ENCODE measurements around the gene DBNL. TPM values are rescaled to one million over a fixed set of nuclear protein-coding genes. Genes with fewer than 3 reads are reported as not detected.

DBNL gene
- polyA plus RNA-seq, 3 donors = 228 to 321 (median 304) TPM

DNA sequence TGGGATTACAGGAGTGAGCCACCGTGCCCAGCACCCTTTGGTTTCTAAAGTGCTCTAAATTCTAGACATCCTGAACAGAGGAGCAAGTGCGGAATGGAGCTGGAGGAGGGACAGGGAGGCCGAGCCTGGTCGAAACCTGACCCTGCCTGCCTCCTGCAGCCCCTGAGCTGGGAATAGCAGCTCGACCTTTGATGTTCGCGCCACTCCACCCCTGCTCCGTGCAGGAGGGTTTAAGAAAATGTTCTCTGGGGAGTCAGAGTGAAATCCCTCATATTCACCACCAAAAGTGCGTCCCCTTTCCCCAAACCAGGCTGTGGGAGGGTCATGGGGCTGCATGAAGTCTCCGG lies 19.0 kb downstream of the DBNL start:
- Mint-ChIP-seq H3K36me3 (peaks cover 35 to 37% of the 10 kb centered on the region in 2 donors), H3K27me3 (ENCODE audit: low read depth in 3 of 3) (peaks cover 2 to 22% (median 6%) of the 10 kb centered on the region in 3 donors), H3K4me3 (no peak overlapping the region), H3K9me3 (peaks cover 0 to 1% (median 0%) of the 10 kb centered on the region in 7 donors), H3K27ac (peak overlapping the region in 2 of 7 donors; percentile 17 to 35), H3K4me1 (peaks cover 12% of the 10 kb centered on the region)
- TF ChIP-seq, protein P1, sequence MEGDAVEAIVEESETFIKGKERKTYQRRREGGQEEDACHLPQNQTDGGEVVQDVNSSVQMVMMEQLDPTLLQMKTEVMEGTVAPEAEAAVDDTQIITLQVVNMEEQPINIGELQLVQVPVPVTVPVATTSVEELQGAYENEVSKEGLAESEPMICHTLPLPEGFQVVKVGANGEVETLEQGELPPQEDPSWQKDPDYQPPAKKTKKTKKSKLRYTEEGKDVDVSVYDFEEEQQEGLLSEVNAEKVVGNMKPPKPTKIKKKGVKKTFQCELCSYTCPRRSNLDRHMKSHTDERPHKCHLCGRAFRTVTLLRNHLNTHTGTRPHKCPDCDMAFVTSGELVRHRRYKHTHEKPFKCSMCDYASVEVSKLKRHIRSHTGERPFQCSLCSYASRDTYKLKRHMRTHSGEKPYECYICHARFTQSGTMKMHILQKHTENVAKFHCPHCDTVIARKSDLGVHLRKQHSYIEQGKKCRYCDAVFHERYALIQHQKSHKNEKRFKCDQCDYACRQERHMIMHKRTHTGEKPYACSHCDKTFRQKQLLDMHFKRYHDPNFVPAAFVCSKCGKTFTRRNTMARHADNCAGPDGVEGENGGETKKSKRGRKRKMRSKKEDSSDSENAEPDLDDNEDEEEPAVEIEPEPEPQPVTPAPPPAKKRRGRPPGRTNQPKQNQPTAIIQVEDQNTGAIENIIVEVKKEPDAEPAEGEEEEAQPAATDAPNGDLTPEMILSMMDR (IDR thresholded peaks at IDR 0.05) = no peak
- Histone ChIP-seq H3K36me3 (replicated peaks in 1 of 2; ENCODE audit: control insufficient read depth in 1 of 2, insufficient read depth in 2 of 2, low read length in 2 of 2) (peaks cover 40 to 41% of the 10 kb centered on the region in 2 donors), H3K79me2 (ENCODE audit: insufficient read depth, low read length) (no peaks in the 10 kb centered on the region), H4K20me1 (ENCODE audit: insufficient read depth, low read length) (peaks cover 92% of the 10 kb centered on the region), H3K4me3 (replicated peaks in 1 of 3; ENCODE audit: low read depth in 2 of 3, low read length in 3 of 3) (no peak overlapping the region), H3K9me3 (replicated peaks in 1 of 2; ENCODE audit: control insufficient read depth in 1 of 2, insufficient read depth in 1 of 2, low read length in 2 of 2) (no peaks in the 10 kb centered on the region), H2AFZ (ENCODE audit: insufficient read depth, low read depth, low read length, poor library complexity, severe bottlenecking) (no peak overlapping the region), H3K27me3 (ENCODE audit: control insufficient read depth in 2 of 2, insufficient read depth in 2 of 2, low read length in 2 of 2) (no peaks in the 10 kb centered on the region), H3K4me1 (ENCODE audit: control insufficient read depth in 1 of 2, insufficient read depth in 2 of 2, low read length in 2 of 2) (no peaks in the 10 kb centered on the region), H3K4me2 (replicated peaks; ENCODE audit: extremely low read depth, low read length, poor library complexity, severe bottlenecking) (no peak overlapping the region), H3K27ac (ENCODE audit: low read depth in 1 of 2, low read length in 2 of 2) (no peak overlapping the region), H3K9ac (ENCODE audit: insufficient read depth, low read length, poor library complexity, severe bottlenecking) (no peak overlapping the region)
- 93% methylated on average over 5 of the region's 10 CpGs for WGBS (ENCODE audit: insufficient coverage)
- DNase-seq = no peak
- intact Hi-C loops (cut with micrococcal nuclease) = no loop called here

DNA sequence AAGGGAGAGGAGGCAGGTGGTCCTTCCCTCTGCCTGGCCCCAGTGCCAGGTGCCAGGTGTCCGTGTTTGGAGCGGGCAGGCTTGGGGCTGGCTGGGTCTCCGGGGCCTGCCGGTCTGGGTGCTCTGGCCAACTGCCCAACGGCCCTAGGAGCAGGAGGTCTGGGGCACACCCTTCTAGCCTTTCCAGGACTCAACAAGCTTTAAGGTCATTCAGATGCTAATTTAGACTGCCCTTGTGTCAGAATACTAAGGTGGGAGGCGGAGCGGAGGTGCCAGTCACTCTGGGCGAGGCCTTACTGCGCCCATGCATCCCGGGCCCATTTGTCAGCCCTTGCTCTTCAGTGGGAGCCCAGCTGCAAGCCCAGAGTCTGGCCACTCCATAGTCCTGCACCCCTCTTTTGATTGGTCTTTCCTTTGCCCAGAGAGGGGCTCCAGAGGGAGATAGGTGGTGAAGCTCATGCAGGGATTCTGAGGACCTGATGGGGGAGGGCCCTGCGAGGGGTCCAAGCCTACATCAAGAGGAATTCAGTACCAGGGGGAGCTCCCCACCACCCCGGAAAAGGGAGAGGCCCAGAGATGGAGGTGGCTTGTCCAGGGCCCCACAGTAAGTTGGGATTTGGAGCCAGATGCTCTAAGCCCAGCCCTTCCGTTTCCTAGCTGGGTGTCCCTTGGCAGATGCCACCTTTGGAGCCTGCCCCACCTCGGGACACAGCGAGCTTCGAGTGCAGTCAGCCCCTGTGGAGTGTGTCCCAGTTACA lies 19.6 kb downstream of the DBNL start:
- 74% methylated on average over 14 of the region's 16 CpGs for WGBS (ENCODE audit: insufficient coverage)
- H3K27ac Mint-ChIP-seq = no peak overlapping the region
- no peak for DNase-seq

More for the DNA sequence above, 19.6 kb downstream of the DBNL start:
- Histone ChIP-seq H3K9me3 (replicated peaks in 1 of 2; ENCODE audit: control insufficient read depth in 1 of 2, insufficient read depth in 1 of 2, low read length in 2 of 2) (no peaks in the 10 kb centered on the region), H3K4me3 (replicated peaks in 1 of 3; ENCODE audit: low read depth in 2 of 3, low read length in 3 of 3) (no peak overlapping the region), H3K27ac (ENCODE audit: low read depth in 1 of 2, low read length in 2 of 2) (no peak overlapping the region), H2AFZ (ENCODE audit: insufficient read depth, low read depth, low read length, poor library complexity, severe bottlenecking) (no peak overlapping the region), H4K20me1 (ENCODE audit: insufficient read depth, low read length) (peaks cover 86% of the 10 kb centered on the region), H3K79me2 (ENCODE audit: insufficient read depth, low read length) (no peaks in the 10 kb centered on the region), H3K27me3 (ENCODE audit: control insufficient read depth in 2 of 2, insufficient read depth in 2 of 2, low read length in 2 of 2) (no peaks in the 10 kb centered on the region), H3K4me1 (ENCODE audit: control insufficient read depth in 1 of 2, insufficient read depth in 2 of 2, low read length in 2 of 2) (no peaks in the 10 kb centered on the region), H3K4me2 (replicated peaks; ENCODE audit: extremely low read depth, low read length, poor library complexity, severe bottlenecking) (no peak overlapping the region), H3K36me3 (replicated peaks in 1 of 2; ENCODE audit: control insufficient read depth in 1 of 2, insufficient read depth in 2 of 2, low read length in 2 of 2) (peaks cover 35% of the 10 kb centered on the region in 2 donors), H3K9ac (ENCODE audit: insufficient read depth, low read length, poor library complexity, severe bottlenecking) (no peak overlapping the region)
- TF ChIP-seq, protein P1 (IDR thresholded peaks at IDR 0.05) = no peak
- H3K27me3 Mint-ChIP-seq (ENCODE audit: low read depth in 3 of 3) = peaks cover 2 to 24% (median 4%) of the 10 kb centered on the region in 3 donors
- peaks cover 30 to 32% of the 10 kb centered on the region in 2 donors for H3K36me3 Mint-ChIP-seq
- no peak overlapping the region for H3K4me3 Mint-ChIP-seq
- intact Hi-C loops (cut with micrococcal nuclease) = no loop called here
- H3K9me3 Mint-ChIP-seq = peaks cover 0 to 3% (median 0%) of the 10 kb centered on the region in 7 donors
- H3K4me1 Mint-ChIP-seq = peaks cover 12% of the 10 kb centered on the region
